HepG2 (cell line): Measurements from ENCODE around the gene ISLR. TPM values are rescaled to one million over a fixed set of nuclear protein-coding genes. Genes with fewer than 3 reads are reported as not detected.

Experiments
- CC2D1A ChIP-seq: sonication (generic); formaldehyde crosslinking; IDR thresholded peaks from 2 replicates; pipeline ENCODE4 v1.8.1; 2023; ENCODE audit warnings: mild to moderate bottlenecking, missing genetic modification reagents
- ELF1 ChIP-seq: sonication (generic); formaldehyde crosslinking; IDR thresholded peaks from 2 replicates; pipeline ENCODE4 v1.4.0; 2020; ENCODE audit warnings: missing genetic modification reagents
- HNRNPL ChIP-seq: fragments of 200-400 bp; formaldehyde crosslinking; IDR thresholded peaks from 2 replicates; pipeline ENCODE4 v1.6.1; 2017; ENCODE audit warnings: mild to moderate bottlenecking, low read depth, low read length
- KMT2B ChIP-seq: IDR thresholded peaks from 2 replicates; pipeline ENCODE4 v1.6.1; 2016; ENCODE audit warnings: missing genetic modification reagents, missing compliant biosample characterization
- MBNL3 ChIP-seq: fragments of 250-450 bp; sonication (Bioruptor Pico); conservative IDR thresholded peaks from 2 replicates; pipeline ENCODE4 v1.8.0; 2022; ENCODE audit warnings: mild to moderate bottlenecking, inconsistent platforms
- MTF1 ChIP-seq: sonication (generic); formaldehyde crosslinking; IDR thresholded peaks from 2 replicates; pipeline ENCODE4 v1.5.0; 2020; ENCODE audit warnings: missing genetic modification reagents
- NFRKB ChIP-seq: fragments of 450-650 bp; IDR thresholded peaks from 2 replicates; pipeline ENCODE4 v1.6.1; 2017
- PPARG ChIP-seq: conservative IDR thresholded peaks from 2 replicates; pipeline ENCODE4 v1.6.1; 2016; ENCODE audit warnings: missing biosample characterization, missing genetic modification reagents
- SIN3B ChIP-seq: fragments of 150-350 bp; IDR thresholded peaks from 2 replicates; pipeline ENCODE4 v1.6.1; 2014; ENCODE audit warnings: low read length
- SMC3 ChIP-seq: IDR thresholded peaks from 2 replicates; pipeline ENCODE4 v1.6.1; 2011; ENCODE audit warnings: low read length, improper control_type of control experiment
- STAG1 ChIP-seq: sonication (generic); formaldehyde crosslinking; IDR thresholded peaks from 2 replicates; pipeline ENCODE4 v1.4.0; 2020; ENCODE audit warnings: missing genetic modification reagents
- ZBTB1 ChIP-seq: sonication (generic); formaldehyde crosslinking; IDR thresholded peaks from 2 replicates; pipeline ENCODE4 v1.4.0; 2020; ENCODE audit warnings: missing genetic modification reagents, borderline replicate concordance
- ZFP90 ChIP-seq: sonication (generic); formaldehyde crosslinking; IDR thresholded peaks from 2 replicates; pipeline ENCODE4 v1.8.0; 2022; ENCODE audit warnings: missing genetic modification reagents, mild to moderate bottlenecking, inconsistent platforms, borderline replicate concordance
- ZNF17 ChIP-seq: sonication (generic); formaldehyde crosslinking; IDR thresholded peaks from 2 replicates; pipeline ENCODE4 v1.5.0; 2020; ENCODE audit warnings: mild to moderate bottlenecking, missing genetic modification reagents
- ZNF264 ChIP-seq: sonication (generic); formaldehyde crosslinking; IDR thresholded peaks from 2 replicates; pipeline ENCODE4 v1.4.0; 2020; ENCODE audit warnings: missing genetic modification reagents
- ZNF670 ChIP-seq: sonication (generic); formaldehyde crosslinking; IDR thresholded peaks from 2 replicates; pipeline ENCODE4 v1.8.0; 2022; ENCODE audit warnings: mild to moderate bottlenecking, missing genetic modification reagents, borderline replicate concordance
- ZNF790 ChIP-seq: sonication (generic); formaldehyde crosslinking; IDR thresholded peaks from 2 replicates; pipeline ENCODE4 v1.8.0; 2022; ENCODE audit warnings: missing genetic modification reagents, mild to moderate bottlenecking, borderline replicate concordance
- polyA plus RNA-seq, 8 experiments: library from polyadenylated mRNA; depleted of rRNA in 3 of 8; stranded (reverse) in 7 of 8; unstranded in 1 of 8; fragments of >200 nt; fragmentation: Illumina TruSeq in 4 of 8; extraction: Trizol in 4 of 8; gene quantifications; 2 replicates each; pipeline versions ENCODE4 v1.2.1 to v1.2.3, GENCODE V29; 2011 to 2016; ENCODE audit warnings: low read depth in 4 of 8, missing spikeins in 1 of 8, mixed read lengths in 1 of 8; ENCODE audit not compliant: insufficient read depth in 1 of 8
- total RNA-seq, 5 experiments: library from RNA; depleted of rRNA; stranded (reverse); fragments of >200 nt; fragmentation: Illumina TruSeq; extraction: Trizol; gene quantifications; 2 replicates each; pipeline ENCODE4 v1.2.3, GENCODE V29; 2016; ENCODE audit warnings: low read depth in 1 of 5
- TF ChIP-seq, protein P1 (sequence below): sonication (generic); formaldehyde crosslinking; IDR thresholded peaks from 2 replicates; pipeline ENCODE4 v1.4.0; 2020; ENCODE audit warnings: missing genetic modification reagents, borderline replicate concordance
- TF ChIP-seq, protein P2 (sequence below): sonication (generic); formaldehyde crosslinking; conservative IDR thresholded peaks from 2 replicates; pipeline ENCODE4 v1.4.0; 2020; ENCODE audit warnings: missing genetic modification reagents
- TF ChIP-seq, protein P3 (sequence below): sonication (generic); formaldehyde crosslinking; IDR thresholded peaks from 2 replicates; pipeline ENCODE4 v1.4.0; 2020; ENCODE audit warnings: missing genetic modification reagents
- TF ChIP-seq, protein P4 (sequence below): sonication (generic); formaldehyde crosslinking; IDR thresholded peaks from 2 replicates; pipeline ENCODE4 v1.8.0; 2022; ENCODE audit warnings: missing genetic modification reagents, mild to moderate bottlenecking, inconsistent platforms, borderline replicate concordance

Gene ISLR
- total and polyA plus RNA-seq, 2 of the 13 experiments (the other 11 are each of a cell fraction or from before 2014, with no cell fraction given), result not detected

DNA sequence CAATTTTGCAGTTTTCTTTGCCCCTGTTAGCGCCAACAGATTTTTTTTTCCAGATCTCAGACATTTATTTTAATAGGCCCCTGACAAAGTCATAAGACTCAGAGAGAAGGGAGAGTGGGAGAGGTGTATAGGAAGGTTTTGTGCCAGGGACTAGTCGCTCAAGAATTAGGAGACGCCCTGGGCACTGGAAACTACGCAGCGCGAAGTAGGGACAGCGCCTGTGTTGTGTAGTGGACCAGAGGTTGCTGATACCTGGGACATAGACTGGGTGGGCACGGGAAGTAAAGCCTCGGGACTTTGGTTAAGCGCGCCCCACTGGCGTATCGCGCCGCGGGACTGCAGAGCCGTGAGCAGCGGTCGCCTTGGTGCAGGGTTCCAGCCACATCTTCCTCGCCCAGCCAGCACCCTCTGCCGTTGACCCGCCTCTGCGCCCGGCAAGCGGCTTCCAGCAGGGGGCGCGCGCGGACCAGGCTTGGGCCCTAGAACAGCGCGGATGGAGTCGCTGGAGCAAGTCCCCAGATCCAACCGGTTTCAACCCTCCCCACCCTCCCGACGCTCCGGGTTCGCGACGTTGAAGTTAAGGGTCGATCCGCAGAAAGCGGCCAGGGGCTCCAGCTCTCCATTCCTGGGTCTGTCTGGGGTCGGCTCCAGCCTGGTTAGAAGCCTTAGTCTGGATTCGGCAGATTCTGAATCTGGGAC, 46.1 kb upstream of the ISLR start (continued):
- TF ChIP-seq, protein P1, sequence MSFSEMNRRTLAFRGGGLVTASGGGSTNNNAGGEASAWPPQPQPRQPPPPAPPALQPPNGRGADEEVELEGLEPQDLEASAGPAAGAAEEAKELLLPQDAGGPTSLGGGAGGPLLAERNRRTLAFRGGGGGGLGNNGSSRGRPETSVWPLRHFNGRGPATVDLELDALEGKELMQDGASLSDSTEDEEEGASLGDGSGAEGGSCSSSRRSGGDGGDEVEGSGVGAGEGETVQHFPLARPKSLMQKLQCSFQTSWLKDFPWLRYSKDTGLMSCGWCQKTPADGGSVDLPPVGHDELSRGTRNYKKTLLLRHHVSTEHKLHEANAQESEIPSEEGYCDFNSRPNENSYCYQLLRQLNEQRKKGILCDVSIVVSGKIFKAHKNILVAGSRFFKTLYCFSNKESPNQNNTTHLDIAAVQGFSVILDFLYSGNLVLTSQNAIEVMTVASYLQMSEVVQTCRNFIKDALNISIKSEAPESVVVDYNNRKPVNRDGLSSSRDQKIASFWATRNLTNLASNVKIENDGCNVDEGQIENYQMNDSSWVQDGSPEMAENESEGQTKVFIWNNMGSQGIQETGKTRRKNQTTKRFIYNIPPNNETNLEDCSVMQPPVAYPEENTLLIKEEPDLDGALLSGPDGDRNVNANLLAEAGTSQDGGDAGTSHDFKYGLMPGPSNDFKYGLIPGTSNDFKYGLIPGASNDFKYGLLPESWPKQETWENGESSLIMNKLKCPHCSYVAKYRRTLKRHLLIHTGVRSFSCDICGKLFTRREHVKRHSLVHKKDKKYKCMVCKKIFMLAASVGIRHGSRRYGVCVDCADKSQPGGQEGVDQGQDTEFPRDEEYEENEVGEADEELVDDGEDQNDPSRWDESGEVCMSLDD (CRISPR knock-in tag), result no peak
- TF ChIP-seq KMT2B (CRISPR knock-in tag) (0 out of 2 replicates have a peak, but pooled peaks have one; percentile 29), NFRKB (no peak), SMC3 (no peak; the same call in 1 of the 2 replicates), ELF1 (0 out of 2 replicates have a peak, but pooled peaks have one; percentile 21), CC2D1A (CRISPR knock-in tag) (no peak), STAG1 (CRISPR knock-in tag) (peak; percentile 97), PPARG (CRISPR knock-in tag) (no peak), MBNL3 (CRISPR knock-in tag) (no peak), ZBTB1 (CRISPR knock-in tag) (no peak), ZNF264 (no peak), ZNF790 (no peak), MTF1 (CRISPR knock-in tag) (no peak), ZFP90 (CRISPR knock-in tag) (peak; percentile 48; the same call in 1 of the 2 replicates), HNRNPL (no peak), ZNF670 (CRISPR knock-in tag) (no peak), ZNF17 (CRISPR knock-in tag) (no peak), SIN3B (no peak)
- TF ChIP-seq, protein P2, sequence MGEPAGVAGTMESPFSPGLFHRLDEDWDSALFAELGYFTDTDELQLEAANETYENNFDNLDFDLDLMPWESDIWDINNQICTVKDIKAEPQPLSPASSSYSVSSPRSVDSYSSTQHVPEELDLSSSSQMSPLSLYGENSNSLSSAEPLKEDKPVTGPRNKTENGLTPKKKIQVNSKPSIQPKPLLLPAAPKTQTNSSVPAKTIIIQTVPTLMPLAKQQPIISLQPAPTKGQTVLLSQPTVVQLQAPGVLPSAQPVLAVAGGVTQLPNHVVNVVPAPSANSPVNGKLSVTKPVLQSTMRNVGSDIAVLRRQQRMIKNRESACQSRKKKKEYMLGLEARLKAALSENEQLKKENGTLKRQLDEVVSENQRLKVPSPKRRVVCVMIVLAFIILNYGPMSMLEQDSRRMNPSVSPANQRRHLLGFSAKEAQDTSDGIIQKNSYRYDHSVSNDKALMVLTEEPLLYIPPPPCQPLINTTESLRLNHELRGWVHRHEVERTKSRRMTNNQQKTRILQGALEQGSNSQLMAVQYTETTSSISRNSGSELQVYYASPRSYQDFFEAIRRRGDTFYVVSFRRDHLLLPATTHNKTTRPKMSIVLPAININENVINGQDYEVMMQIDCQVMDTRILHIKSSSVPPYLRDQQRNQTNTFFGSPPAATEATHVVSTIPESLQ, result no peak
- TF ChIP-seq, protein P3, sequence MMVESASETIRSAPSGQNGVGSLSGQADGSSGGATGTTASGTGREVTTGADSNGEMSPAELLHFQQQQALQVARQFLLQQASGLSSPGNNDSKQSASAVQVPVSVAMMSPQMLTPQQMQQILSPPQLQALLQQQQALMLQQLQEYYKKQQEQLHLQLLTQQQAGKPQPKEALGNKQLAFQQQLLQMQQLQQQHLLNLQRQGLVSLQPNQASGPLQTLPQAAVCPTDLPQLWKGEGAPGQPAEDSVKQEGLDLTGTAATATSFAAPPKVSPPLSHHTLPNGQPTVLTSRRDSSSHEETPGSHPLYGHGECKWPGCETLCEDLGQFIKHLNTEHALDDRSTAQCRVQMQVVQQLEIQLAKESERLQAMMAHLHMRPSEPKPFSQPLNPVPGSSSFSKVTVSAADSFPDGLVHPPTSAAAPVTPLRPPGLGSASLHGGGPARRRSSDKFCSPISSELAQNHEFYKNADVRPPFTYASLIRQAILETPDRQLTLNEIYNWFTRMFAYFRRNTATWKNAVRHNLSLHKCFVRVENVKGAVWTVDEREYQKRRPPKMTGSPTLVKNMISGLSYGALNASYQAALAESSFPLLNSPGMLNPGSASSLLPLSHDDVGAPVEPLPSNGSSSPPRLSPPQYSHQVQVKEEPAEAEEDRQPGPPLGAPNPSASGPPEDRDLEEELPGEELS (CRISPR knock-in tag), result no peak
- TF ChIP-seq, protein P4, sequence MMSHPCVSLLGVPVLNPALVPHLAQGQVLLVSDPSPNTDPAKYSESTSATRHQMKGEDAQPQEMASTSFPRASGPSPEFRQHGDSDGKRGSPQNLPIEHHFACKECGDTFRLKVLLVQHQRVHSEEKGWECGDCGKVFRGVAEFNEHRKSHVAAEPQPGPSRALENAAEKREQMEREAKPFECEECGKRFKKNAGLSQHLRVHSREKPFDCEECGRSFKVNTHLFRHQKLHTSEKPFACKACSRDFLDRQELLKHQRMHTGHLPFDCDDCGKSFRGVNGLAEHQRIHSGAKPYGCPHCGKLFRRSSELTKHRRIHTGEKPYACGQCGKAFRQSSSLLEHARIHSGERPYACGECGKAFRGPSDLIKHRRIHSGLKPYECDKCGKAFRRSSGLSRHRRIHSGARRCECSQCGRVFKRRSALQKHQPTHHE (CRISPR knock-in tag), result no peak
